Measurements from ENCODE around the gene ARHGEF3.

ARHGEF3 gene

DNA sequence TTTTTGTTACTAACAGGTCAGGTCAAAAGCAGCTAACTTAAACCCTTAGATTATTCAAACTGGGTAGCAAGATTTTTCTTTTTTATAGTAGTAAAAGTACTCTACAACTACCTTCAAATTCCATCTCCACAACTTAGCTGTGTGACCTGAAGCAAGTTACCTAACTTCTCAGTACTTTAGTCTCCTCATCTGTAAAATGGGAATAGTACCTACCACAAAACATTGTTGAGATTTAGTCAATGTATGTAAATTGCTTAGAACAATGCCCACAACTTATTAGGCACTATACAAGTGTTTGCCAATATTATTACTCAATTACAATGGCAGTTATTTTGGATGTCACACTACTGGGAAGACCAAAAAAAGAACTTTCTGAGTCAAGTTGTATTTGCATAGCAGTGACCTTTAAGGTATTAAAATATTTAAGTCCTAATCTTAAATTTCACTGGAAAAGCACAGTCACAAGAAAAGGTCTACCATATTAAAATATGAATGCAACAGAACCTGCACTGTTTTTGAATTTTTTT, 121.6 kb downstream of the ARHGEF3 start:
- no peaks in the 10 kb centered on the region for H3K27me3 Mint-ChIP-seq
- H3K36me3 Mint-ChIP-seq (ENCODE audit: insufficient read depth) = peaks cover 46% of the 10 kb centered on the region
- ATAC-seq (replicated peaks) (no peak), DNase-seq (no peak)
- H3K27ac Mint-ChIP-seq = peak overlapping the region in 1 of 2 donors; percentile 97
- no peaks in the 10 kb centered on the region for H3K9me3 Mint-ChIP-seq
- peak overlapping the region in 1 of 2 donors; percentile 47 for H3K4me3 Mint-ChIP-seq
- peaks cover 23 to 66% of the 10 kb centered on the region in 2 donors for H3K4me1 Mint-ChIP-seq (ENCODE audit: low read depth in 2 of 2)
